Endometrium (tissue), 2 donors: ENCODE results near the gene ICOSLG.
"Not testable (repeated sequence)": the region's sequence is repeated elsewhere in the genome, so short reads cannot be mapped to it uniquely, and the experiment has no call there.

Source experiments
- FAIRE-seq: peaks from 2 replicates; lab custom pipeline; 2012; peaks lifted over from hg19 to GRCh38; lab: Jason Lieb, UNC
- donor health status: control.
- donor health status: control.

ICOSLG gene

DNA sequence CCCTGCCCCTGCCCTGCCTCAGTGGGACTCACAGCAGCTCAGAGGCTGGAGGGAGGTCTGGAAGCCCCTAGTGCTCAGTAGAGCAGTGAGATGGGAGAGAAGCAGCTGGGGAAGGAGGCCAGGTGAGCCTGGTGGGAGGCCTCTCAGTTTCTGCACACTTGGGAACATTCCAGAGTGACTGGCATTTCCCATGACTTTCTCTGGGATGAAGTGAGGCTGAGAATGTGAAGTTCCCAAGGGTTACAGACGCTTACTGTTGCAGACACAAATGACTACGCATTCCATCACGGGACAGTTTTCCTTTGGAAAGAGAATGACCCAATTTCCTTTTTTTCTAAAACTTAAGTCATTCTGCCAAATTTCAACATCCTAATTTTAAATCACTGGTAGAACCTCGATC is 59.2 kb downstream of the ICOSLG start:
- FAIRE-seq: not testable (repeated sequence)

DNA sequence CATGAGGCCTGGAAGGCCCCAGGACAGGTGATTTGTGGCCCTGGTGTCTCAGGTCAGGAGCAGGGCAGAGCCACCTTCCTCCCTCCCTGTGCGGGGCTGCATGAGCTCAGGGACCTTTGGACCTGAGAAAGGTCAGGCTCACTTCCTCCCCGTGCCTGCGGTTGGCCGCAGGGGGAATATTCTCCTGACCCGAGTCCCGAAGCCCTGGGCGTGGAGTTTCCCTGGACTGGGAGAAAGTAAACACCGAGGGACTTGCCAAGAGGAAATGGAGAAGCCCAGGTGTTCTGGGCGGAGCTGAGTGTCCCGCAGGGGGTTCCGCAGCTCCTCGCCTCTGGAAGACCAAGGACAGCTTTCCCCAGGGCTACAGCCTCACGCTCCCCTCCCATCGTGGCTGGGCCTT is 64.6 kb downstream of the ICOSLG start:
- not testable (repeated sequence) for FAIRE-seq

DNA sequence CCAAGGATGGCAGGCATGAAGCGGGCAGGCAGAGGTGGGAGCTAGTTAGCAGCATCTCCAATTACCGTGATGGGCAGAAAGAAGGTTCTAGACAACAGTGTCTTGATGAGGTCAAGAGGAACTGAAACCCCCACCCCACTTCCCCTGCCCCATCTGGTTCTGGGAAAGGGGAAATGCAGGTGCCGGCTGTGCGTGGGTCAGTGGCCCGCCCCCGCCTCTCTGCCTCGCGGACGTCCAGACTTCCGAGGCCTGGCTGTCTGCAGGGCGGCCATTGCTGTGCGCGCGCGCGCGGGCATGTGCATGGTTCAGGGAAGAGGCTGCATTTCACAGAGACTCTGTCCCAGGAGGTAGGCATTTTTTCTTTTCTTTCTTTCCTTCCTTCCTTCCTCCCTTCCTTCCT is 65.6 kb downstream of the ICOSLG start:
- FAIRE-seq: not testable (repeated sequence)
